Thyroid gland (tissue), 4 donors: ENCODE measurements around the gene ZNF830. TPM values are rescaled to one million over a fixed set of nuclear protein-coding genes. Genes with fewer than 3 reads are reported as not detected.

ENCODE experiments used
- DNase-seq, 2 donors: peaks; one replicate each; pipeline ENCODE4 v3.0.0-alpha.2; 2019
- H3K27ac ChIP-seq, 3 donors: fragments of 200-600 bp; sonication (generic); 1 replicate in 2 of 3; 2 replicates in 1 of 3; pipeline ENCODE4 v1.5.1; 2016 to 2019; ENCODE audit warnings: mild to moderate bottlenecking in 1 of 3, moderate library complexity in 1 of 3
- H3K27me3 ChIP-seq: fragments of 200-600 bp; sonication (generic); one replicate; pipeline ENCODE4 v1.5.1; 2019
- H3K36me3 ChIP-seq, 2 donors: fragments of 200-600 bp; sonication (generic); one replicate each; pipeline ENCODE4 v1.5.1; 2016 to 2019
- H3K4me1 ChIP-seq, 2 donors: fragments of 200-600 bp; sonication (generic); one replicate each; pipeline ENCODE4 v1.5.1; 2017 to 2019
- H3K4me3 ChIP-seq, 3 donors: fragments of 200-600 bp; sonication (generic); replicated peaks in 1 of 3; 1 replicate in 2 of 3; 2 replicates in 1 of 3; pipeline ENCODE4 v1.5.1; 2016; ENCODE audit warnings: mild to moderate bottlenecking in 1 of 3
- H3K9me3 ChIP-seq: fragments of 200-600 bp; sonication (generic); one replicate; pipeline ENCODE4 v1.5.1; 2017
- CTCF ChIP-seq, 6 experiments: fragments of 200-600 bp in 3 of 6; fragments of 450-650 bp in 3 of 6; sonication (generic) in 3 of 6; IDR thresholded peaks; one replicate each; pipeline ENCODE4 v1.5.1; 2016 to 2019; ENCODE audit warnings: antibody characterized with exemption in 6 of 6, mild to moderate bottlenecking in 2 of 6, inconsistent platforms in 1 of 6, moderate library complexity in 1 of 6
- POLR2A ChIP-seq, 2 donors: fragments of 450-650 bp; IDR thresholded peaks; one replicate each; pipeline ENCODE4 v1.6.1; 2017; ENCODE audit warnings: antibody characterized with exemption in 2 of 2, mild to moderate bottlenecking in 2 of 2, moderate library complexity in 1 of 2
- WGBS, 2 donors: methylation state at CpG; one replicate each; pipeline ENCODE4 v1.1.5; 2017; 5-methylcytosine and 5-hydroxymethylcytosine counted together
- intact Hi-C: fragments of 100-400 bp; cut with DNase I; formaldehyde crosslinking; loops from one replicate; pipeline ENCODE4 v1.15.1; 2023
- total RNA-seq, 4 donors: library from RNA; depleted of rRNA; stranded (reverse); fragments of >200 nt; gene quantifications; one replicate each; pipeline ENCODE4 v1.2.3, GENCODE V29; 2016

ZNF830 gene
- total RNA-seq, 4 donors from 2014 or later, result 13.1 to 25.1 (median 17.0) TPM

GRCh38 chr17:34989473-34989872 is 28.1 kb downstream of the ZNF830 start:
- TF ChIP-seq POLR2A (IDR thresholded peaks at IDR 0.05) (no peak), CTCF (IDR thresholded peaks at IDR 0.05) (no peak)
- intact Hi-C loops, result loop anchor here (10.0 kb wide), 1 partner anchor 255 kb away; the partner anchor contains the start of gene SLFN5
- H3K36me3 ChIP-seq, result peaks cover 32 to 38% of the 10 kb centered on the region in 2 donors

GRCh38 chr17:34990921-34991365 is 29.6 kb downstream of the ZNF830 start:
- Histone ChIP-seq H3K27me3 (no peaks in the 10 kb centered on the region), H3K9me3 (no peaks in the 10 kb centered on the region), H3K27ac (no peak overlapping the region), H3K4me3 (no peak overlapping the region), H3K4me1 (no peaks in the 10 kb centered on the region), H3K36me3 (peaks cover 32 to 35% of the 10 kb centered on the region in 2 donors)
- 74 to 87% methylated on average over 6 of the region's 6 CpGs for WGBS, 2 donors
- TF ChIP-seq CTCF (IDR thresholded peaks at IDR 0.05), result no peak
- no peak for TF ChIP-seq POLR2A (IDR thresholded peaks at IDR 0.05)
- intact Hi-C loops, result no loop called here
- no peak for DNase-seq

More at GRCh38 chr17:34989473-34989872, 28.1 kb downstream of the ZNF830 start:
- DNase-seq, result no peak
- Histone ChIP-seq H3K4me1 (no peaks in the 10 kb centered on the region), H3K9me3 (no peaks in the 10 kb centered on the region), H3K27me3 (no peaks in the 10 kb centered on the region), H3K27ac (no peak overlapping the region), H3K4me3 (no peak overlapping the region)
- 94 to 96% methylated on average over 10 of the region's 10 CpGs for WGBS, 2 donors

GRCh38 chr17:34991606-34992005 is 30.3 kb downstream of the ZNF830 start:
- DNase-seq, result no peak
- H3K27me3 ChIP-seq, result no peaks in the 10 kb centered on the region
- 83 to 88% methylated on average over 3 of the region's 3 CpGs for WGBS, 2 donors
- H3K36me3 ChIP-seq, result peaks cover 31 to 32% of the 10 kb centered on the region in 2 donors
- no peaks in the 10 kb centered on the region for H3K9me3 ChIP-seq
- H3K4me3 ChIP-seq, result no peak overlapping the region
- TF ChIP-seq CTCF (IDR thresholded peaks at IDR 0.05) (no peak), POLR2A (IDR thresholded peaks at IDR 0.05) (no peak)
- no peak overlapping the region for H3K27ac ChIP-seq
- intact Hi-C loops, result no loop called here
- peaks cover 0 to 2% of the 10 kb centered on the region in 2 donors for H3K4me1 ChIP-seq

DNA sequence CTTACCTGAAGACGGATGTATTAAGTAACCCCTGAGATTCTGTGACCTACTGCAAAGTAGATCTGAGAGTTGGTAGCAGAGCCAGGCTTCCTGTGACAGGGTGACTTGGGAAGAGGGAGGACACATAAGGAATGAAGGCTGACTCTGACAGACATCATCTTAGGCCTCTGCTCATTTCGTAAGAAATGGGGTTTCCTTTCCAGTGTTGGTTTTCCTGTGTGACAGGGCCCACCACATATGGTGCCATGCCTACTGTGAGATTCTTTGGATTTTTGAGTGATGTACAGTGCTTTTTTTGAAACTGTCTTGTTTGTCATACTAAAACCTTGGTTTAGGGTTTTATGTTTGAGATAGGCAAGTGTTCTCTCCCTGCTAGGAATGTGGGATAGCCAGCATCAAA is 31.7 kb downstream of the ZNF830 start:
- Histone ChIP-seq H3K36me3 (peaks cover 28 to 31% of the 10 kb centered on the region in 2 donors), H3K4me1 (peaks cover 10 to 15% of the 10 kb centered on the region in 2 donors), H3K27me3 (no peaks in the 10 kb centered on the region), H3K9me3 (no peaks in the 10 kb centered on the region), H3K27ac (no peak overlapping the region), H3K4me3 (no peak overlapping the region)
- intact Hi-C loops, result no loop called here
- no peak for DNase-seq
- 81 to 93% methylated on average over 2 of the region's 2 CpGs for WGBS, 2 donors
- no peak for TF ChIP-seq CTCF (IDR thresholded peaks at IDR 0.05)
- no peak for TF ChIP-seq POLR2A (IDR thresholded peaks at IDR 0.05)

DNA sequence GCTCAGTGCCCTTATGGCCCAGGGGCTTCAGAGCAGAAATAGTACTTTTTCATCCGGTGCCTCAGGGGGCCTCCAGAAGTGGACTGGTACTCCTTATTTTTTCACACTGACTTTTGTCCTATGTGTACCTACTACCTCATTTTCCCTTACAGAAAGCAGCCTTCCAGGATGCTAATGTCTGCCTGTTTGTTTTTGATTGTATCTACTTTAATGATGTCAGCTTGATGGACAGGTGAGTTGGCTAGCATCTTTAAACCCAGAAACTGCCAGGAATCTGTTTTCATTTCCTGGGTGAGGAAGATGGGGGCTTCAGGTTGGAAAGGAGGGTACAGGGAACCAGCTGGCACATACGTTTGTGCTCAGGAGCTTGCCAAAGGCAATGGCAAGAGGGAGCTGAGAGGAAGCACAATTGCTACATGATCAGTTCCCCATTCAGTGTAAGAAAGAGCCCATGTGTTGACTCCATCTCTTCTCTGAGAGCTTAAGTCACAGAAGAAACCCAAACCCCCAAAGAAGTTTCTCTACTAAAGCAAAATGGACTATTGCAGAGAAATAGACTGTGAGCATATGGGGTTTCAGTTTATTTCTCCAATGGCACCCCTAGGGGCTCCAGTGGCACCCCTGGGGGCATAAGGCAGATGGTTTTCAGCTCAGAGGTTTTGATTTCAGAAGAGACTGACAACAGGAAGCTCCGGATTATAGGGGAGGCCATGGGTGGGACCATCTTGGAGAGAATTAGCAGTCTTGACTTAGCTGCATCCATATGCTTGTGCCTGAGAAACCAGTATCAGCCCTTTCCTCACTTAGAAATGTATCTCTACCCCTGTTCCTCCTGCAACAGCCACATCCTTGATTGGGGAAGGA is 35.3 kb downstream of the ZNF830 start:
- H3K4me3 ChIP-seq, result no peak overlapping the region
- 66 to 94% methylated on average over 3 of the region's 3 CpGs for WGBS, 2 donors
- TF ChIP-seq CTCF (IDR thresholded peaks at IDR 0.05) (no peak), POLR2A (IDR thresholded peaks at IDR 0.05) (no peak)
- H3K9me3 ChIP-seq, result no peaks in the 10 kb centered on the region
- peaks cover 23 to 39% of the 10 kb centered on the region in 2 donors for H3K4me1 ChIP-seq
- no peak for DNase-seq
- peak overlapping the region; percentile 91 to 97 (median 91) for H3K27ac ChIP-seq
- H3K36me3 ChIP-seq, result peaks cover 9% of the 10 kb centered on the region in 2 donors
- H3K27me3 ChIP-seq, result no peaks in the 10 kb centered on the region
- intact Hi-C loops, result loop anchor here (5.0 kb wide), 1 partner anchor 96 kb away; no protein-coding TSS in a partner anchor
